Measurements from ENCODE around the gene RUNX2.

RUNX2 gene

DNA sequence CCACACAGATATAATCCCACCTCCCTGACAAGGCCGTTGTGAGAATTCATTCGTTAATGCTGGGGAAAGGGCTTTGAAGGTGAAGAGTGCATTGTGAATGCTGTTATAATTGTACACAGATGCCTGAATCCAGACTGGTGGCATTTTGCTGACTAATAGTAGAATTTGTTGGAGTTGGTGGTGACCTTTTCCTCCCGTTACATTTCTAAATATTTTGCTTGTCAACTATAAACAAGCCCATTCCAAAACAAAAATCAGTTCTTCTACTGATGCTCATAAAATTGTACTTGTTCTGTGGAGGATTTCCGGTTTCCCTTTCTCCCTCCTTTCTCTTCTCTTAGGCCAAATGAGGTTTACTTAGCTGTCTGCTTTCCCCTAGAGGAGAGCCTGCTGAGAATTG lies 302.7 kb downstream of the RUNX2 start:
- TF ChIP-seq GATA1 (IDR thresholded peaks at IDR 0.05; ENCODE audit: low read depth, low read length): no peak
- TF ChIP-seq POLR2A (IDR thresholded peaks at IDR 0.05; ENCODE audit: low read length): no peak
- DNase-seq: no peak

DNA sequence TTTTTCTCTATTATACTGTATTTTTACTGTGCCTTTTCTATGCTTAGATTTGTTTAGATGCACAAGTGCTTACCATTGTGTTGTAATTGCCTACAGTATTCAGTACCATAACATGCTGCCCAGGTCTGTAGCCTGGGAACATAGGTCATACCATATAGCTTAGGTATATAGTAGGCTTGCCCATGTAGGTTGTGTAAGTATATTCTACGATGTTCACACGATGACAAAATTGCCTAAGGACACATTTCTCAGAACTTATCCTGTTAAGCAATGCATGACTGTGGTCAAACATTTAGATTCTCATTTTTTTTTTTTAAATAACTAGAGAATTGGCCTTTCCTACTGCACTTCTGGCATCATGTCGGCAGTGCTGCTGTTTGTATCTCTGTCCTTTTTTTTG lies 303.3 kb downstream of the RUNX2 start:
- DNase-seq: no peak
- no peak for TF ChIP-seq POLR2A (IDR thresholded peaks at IDR 0.05; ENCODE audit: low read length)
- TF ChIP-seq GATA1 (IDR thresholded peaks at IDR 0.05; ENCODE audit: low read depth, low read length): no peak

DNA sequence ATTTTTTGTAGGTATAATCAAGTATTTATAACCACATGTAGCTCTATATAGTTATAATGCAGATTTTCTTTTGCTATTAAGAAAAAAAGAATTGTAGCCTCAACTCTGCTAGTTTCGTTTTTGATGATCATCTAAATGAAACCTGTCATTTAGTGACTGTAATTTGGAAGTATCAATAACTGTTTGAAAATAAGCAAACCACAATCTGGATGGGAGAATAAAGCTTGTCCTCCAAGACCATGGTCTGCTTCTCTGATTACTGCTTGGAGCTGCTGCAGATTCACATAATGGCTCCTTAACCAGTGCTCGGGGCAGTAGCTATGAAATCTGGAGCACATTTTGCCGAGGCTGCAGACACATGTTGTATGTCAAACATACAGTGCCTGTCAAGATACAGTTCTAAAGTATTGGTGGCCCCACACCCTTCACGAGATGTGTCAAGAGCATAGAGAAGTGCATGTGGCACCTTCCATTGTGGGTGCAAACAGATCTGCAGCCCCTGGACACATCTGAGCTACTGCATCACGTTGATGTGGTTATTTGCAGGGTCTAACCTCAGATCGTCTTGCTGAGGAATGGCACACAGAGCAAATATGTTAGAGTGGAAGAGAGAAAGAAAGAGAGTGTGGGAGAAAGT lies 305.3 kb downstream of the RUNX2 start:
- DNase-seq: no peak
- TF ChIP-seq GATA1 (IDR thresholded peaks at IDR 0.05; ENCODE audit: low read depth, low read length) (no peak), POLR2A (IDR thresholded peaks at IDR 0.05; ENCODE audit: low read length) (no peak)

DNA sequence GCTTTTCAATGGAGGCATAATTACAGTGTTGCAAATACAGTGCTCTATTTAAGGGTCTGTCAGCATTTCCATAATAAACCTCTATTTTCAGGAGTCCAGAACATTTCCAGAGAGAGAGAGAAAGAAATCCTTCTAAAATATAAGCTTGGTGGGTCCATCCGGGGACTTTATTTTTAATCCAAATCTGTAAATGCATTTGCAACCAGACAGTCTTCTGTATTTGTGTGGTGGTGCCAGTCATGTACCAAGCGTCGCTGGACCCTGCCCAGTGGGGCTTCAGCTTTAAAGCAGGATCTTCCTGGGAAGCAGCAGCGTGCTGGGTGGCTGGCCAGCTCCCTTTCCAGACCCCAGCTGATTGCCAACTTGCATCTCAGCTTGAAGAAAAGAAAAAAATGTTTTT lies 306.1 kb downstream of the RUNX2 start:
- no peak for DNase-seq
- TF ChIP-seq GATA1 (IDR thresholded peaks at IDR 0.05; ENCODE audit: low read depth, low read length) (no peak), POLR2A (IDR thresholded peaks at IDR 0.05; ENCODE audit: low read length) (no peak)

DNA sequence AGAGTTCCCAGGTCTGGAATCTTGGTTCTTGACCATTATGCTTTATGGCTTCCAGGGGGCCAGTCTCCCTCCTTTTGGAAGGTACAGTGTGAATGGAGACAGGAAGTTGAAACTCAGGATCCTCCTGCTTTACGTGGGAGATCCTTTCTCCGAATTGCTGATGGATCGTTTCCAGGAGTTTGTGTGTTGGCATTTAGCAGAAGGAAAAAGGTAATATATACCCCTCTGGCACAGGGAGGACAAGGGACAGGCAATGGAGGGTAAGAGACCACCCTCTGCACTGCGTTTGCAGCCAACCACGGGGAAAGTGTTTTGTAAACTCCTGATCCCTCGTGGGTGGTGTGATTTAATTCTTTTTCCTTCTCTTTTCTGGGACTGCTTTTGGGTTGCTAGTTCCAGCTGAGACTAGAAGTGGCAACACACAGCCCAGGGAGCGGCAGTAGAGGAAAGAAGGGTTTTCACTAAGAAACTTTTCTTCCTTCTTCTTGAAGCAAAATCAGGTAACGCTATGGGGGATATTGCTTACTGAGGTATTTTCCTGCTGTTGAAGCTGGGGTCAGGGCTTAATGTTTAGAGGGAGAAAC lies 307.2 kb downstream of the RUNX2 start:
- TF ChIP-seq GATA1 (IDR thresholded peaks at IDR 0.05; ENCODE audit: low read depth, low read length) (no peak), POLR2A (IDR thresholded peaks at IDR 0.05; ENCODE audit: low read length) (no peak)
- no peak for DNase-seq

DNA sequence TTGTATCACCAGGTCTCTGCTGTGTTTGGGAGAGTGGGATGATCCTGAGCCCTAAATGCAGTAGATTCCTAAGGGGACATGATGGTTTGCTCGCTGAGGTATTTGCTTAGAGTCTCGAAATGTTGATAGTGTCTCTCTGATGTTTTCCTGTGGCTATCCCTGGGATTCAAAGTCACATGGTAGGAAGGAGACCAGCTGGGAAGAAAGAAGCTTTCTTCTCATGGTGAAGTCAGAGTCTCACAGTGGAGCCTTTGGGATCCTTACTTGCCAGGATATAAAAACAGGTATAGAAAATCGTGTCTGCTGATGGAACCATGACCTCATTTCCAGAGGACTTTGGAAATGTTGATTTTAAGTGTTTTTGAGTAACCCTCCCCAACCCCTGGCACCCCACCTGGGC lies 308.9 kb downstream of the RUNX2 start:
- TF ChIP-seq POLR2A (IDR thresholded peaks at IDR 0.05; ENCODE audit: low read length) (no peak), GATA1 (IDR thresholded peaks at IDR 0.05; ENCODE audit: low read depth, low read length) (no peak)
- no peak for DNase-seq

DNA sequence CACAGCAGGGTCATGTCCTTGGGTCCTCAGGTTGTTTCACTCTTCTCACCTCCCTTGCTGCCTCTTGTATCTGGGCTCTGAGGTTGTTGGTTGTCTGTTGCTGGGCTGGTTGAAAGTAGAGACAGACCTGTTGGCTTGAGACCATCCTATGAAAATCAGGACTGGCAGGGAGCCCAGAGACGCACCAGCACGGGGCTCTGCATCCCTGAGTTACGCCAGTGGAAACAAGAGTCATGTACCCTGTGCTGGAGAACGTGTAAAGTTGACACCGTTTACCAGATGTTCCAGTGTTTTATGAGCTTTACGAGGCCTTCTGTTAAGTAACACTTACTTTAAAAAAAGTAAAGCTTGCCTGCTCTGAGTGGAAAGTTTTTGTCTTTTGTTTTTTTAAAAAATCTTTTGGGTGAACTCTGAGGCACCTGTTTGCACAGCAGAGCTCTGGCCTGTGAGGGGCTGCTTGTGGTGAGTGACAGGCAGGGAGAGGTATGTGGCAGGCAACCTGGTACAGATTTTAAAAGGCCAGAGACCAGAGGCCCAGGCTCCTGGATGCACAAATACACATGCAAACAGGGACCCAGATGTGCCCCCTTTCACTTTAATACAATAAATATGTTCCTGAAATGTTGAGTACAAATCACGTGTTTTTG lies 309.6 kb downstream of the RUNX2 start:
- DNase-seq: no peak
- no peak for TF ChIP-seq GATA1 (IDR thresholded peaks at IDR 0.05; ENCODE audit: low read depth, low read length)
- TF ChIP-seq POLR2A (IDR thresholded peaks at IDR 0.05; ENCODE audit: low read length): no peak

DNA sequence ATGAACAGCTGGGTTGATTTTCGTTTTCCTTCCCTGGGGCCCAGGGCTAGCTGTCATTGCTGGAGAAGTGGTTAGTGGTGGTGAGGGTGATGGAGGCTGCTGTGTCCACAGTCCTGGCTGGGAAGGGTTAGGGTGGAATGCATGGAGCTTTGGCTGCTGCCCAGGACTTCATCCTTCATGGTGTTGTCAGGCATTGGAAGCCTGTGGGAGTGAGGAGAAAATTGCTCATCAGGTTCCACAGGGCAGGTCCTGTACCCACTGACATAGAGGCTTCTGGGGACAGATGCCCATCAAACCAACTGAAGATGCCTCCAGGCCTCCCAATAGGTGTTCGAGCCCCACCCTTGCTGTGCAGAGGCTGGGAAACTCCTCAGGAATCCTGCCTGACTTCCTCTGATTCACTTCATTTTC lies 312.0 kb downstream of the RUNX2 start:
- no peak for TF ChIP-seq POLR2A (IDR thresholded peaks at IDR 0.05; ENCODE audit: low read length)
- TF ChIP-seq GATA1 (IDR thresholded peaks at IDR 0.05; ENCODE audit: low read depth, low read length): no peak
- DNase-seq: no peak

DNA sequence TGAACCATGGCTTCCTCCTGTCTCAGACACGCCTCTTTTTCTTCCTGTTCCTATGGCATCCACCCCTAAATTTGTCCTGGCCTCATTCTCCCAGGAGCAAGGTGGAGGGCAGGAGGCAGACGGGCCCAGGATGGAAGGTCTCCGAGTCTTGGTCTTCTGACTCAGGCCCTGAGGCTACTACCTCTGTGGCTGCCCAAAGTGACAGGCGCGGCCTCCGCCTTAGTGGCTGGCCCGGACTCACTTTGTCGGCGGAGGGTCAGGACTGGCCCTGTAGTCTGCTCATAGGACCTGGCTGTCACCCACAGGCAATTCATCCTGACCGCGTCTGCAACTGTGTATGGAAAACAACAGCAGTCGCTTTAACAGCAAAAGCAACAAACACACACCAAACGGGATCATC lies 312.7 kb downstream of the RUNX2 start:
- TF ChIP-seq GATA1 (IDR thresholded peaks at IDR 0.05; ENCODE audit: low read depth, low read length) (no peak), POLR2A (IDR thresholded peaks at IDR 0.05; ENCODE audit: low read length) (no peak)
- DNase-seq: no peak

DNA sequence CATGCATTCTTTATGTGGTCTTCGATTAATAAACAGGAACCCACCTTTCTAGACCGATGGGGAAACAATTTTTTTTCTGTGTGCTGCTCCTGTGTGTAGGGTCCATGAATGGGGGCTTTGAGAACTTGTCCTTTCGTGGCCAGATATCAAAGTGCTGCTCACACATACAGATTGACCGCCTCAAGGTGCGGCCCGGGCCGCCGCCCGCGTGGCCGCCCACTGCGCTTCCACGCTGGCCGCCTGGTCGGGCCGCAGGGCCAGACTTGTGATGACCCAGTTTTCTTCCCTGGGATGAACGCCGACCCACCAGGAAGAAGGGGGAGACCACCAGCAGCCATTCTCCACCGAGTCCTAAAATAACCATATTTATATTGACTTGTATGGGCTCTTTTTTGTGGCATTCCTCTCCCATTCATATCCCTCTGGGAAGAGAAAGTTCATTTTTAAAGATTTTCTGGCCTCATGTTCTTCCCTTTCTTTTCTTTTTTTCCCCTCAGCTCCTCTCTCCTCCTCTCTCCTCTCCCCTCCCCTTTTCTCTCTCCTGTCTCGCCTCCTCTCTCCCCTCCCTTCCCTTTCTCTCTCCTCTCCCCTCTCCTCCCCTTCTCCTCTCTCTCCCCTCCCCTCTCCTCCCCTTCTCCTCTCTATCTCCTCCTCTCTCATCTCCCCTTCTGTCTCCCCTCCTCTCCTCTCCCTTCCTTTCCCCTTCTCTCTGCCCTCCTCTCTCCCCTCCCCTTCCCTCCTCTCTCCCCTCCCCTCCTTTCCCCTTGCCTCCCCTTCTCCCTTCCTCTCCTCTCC lies 314.4 kb downstream of the RUNX2 start:
- DNase-seq: no peak
- no peak for TF ChIP-seq GATA1 (IDR thresholded peaks at IDR 0.05; ENCODE audit: low read depth, low read length)
- no peak for TF ChIP-seq POLR2A (IDR thresholded peaks at IDR 0.05; ENCODE audit: low read length)

DNA sequence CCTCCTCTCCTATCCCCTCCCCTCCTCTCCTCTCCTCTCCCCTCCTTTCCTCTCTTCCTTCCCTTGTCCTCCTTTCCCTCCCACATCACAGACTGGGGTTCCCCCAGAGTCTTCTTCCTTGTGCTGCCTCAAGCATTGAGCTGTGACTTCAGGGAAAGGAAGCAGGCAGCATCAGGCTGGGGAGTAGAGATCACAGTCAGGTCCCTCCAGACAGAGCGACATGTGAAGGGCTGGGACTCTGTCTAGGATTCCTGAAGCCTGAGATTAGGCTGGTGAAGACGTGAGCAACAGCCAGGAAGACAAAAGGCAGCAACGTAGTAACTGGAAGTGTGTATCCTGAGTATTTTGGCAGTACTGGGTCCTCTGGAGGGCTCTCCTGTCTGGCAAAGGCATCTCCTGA lies 315.0 kb downstream of the RUNX2 start:
- TF ChIP-seq POLR2A (IDR thresholded peaks at IDR 0.05; ENCODE audit: low read length) (no peak), GATA1 (IDR thresholded peaks at IDR 0.05; ENCODE audit: low read depth, low read length) (no peak)
- no peak for DNase-seq

DNA sequence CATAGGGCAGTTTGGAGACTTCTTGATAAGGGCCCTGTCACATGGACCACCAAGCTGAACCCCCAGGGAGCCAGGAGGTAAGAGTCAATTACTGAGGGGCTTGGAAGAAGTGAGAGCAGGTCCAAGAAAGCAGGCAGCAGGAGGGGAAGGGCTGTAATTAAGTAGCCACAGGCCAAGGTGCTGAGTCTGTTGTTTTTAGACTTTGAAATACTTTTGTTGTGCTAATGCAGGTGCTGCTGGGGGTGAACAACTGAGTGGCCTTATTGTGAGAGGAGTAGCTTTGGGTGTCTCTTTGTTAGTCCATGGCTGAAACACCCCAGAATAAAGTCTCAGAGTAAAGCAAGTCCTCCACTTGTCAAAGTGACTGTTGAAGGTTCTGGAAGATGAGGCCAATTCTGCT lies 316.6 kb downstream of the RUNX2 start:
- DNase-seq: no peak
- no peak for TF ChIP-seq GATA1 (IDR thresholded peaks at IDR 0.05; ENCODE audit: low read depth, low read length)
- no peak for TF ChIP-seq POLR2A (IDR thresholded peaks at IDR 0.05; ENCODE audit: low read length)

DNA sequence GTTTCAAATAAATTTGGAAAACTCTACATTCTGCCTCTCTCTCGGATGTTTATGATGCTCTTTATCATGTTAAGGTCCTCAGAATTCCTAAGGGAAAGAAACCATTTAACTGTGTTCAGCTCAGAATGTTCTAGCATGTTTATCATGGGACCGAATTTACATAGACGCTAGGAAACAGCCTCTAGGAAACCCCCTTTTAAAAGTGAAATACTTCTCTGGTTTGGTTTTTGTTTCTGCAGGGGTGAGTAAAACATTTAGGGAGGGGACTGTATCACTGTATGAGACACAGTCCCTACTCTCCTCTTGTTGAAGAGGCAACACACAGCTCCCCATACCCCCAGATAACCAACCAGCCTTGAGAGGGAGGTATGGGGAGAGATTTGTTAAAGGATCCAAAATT lies 317.2 kb downstream of the RUNX2 start:
- TF ChIP-seq POLR2A (IDR thresholded peaks at IDR 0.05; ENCODE audit: low read length) (no peak), GATA1 (IDR thresholded peaks at IDR 0.05; ENCODE audit: low read depth, low read length) (no peak)

More for the DNA sequence above, 317.2 kb downstream of the RUNX2 start:
- no peak for DNase-seq

Measured in erythroblast (primary cell).